Neural progenitor cell (in vitro differentiated cells): ENCODE measurements around the gene BZW1.

Experiments used
- CTCF ChIP-seq: fragments of 200-600 bp; sonication (generic); IDR thresholded peaks from 2 replicates; pipeline ENCODE4 v1.5.1; 2017; ENCODE audit warnings: antibody characterized with exemption, mild to moderate bottlenecking
- EZH2 ChIP-seq: fragments of 200-600 bp; sonication (generic); IDR thresholded peaks from 2 replicates; pipeline ENCODE4 v1.6.1; 2017; ENCODE audit warnings: antibody characterized with exemption, mild to moderate bottlenecking, moderate library complexity
- EZH2phosphoT487 ChIP-seq: fragments of 200-600 bp; sonication (generic); IDR thresholded peaks from 2 replicates; pipeline ENCODE4 v1.6.1; 2017; ENCODE audit warnings: antibody characterized with exemption

DNA sequence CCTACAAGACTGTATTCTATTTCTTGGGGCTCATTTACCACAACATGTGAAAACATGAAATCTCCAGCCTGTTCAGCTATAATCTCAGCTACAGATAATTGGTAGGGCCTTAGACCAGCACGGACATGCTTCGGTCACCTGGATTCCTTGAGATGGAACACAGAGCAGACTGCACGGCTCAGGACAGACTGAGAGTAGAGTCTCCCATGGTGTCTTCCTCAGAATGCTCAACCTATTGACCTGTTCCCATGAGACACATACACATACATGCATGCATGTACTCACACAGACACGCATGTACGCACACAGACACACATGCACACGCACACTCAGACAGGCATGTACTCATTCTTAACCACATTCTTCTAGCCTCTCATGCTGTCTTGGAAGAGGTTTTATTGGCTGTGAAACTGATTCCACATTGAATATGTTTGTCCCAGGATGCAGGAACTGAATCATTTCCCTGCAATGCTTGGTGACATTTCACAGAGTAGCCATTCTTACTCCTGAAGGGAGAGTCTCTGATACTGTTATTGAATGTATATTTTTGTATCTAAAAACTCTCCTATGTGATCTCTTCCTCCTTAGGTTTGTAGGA is 23.5 kb upstream of the BZW1 start:
- TF ChIP-seq CTCF (no peak), EZH2 (no peak), EZH2phosphoT487 (no peak)
